Natural killer cell (primary cell): ENCODE data around the gene SPOCK2. TPM values are rescaled to one million over a fixed set of nuclear protein-coding genes. Genes with fewer than 3 reads are reported as not detected.

ENCODE experiments used
- ATAC-seq, 3 donors: fragments of 150-1000 bp in 2 of 3; fragments of 200-7000 bp in 1 of 3; cut with Tn5 transposase; 1 replicate in 1 of 3; 2 replicates in 2 of 3; pipeline ENCODE4 v1.10.0; 2021; ENCODE audit warnings: mild to moderate bottlenecking in 2 of 3, moderate library complexity in 2 of 3
- DNase-seq, 2 donors: peaks; one replicate each; pipeline versions ENCODE4 v3.0.0 to v3.0.0-alpha.2; 2013 to 2021; ENCODE audit warnings: mixed read lengths in 1 of 2
- H3K27ac ChIP-seq: one replicate; pipeline ENCODE4 v1.5.1; 2013; ENCODE audit warnings: mild to moderate bottlenecking, low read length
- H3K27me3 ChIP-seq: one replicate; pipeline ENCODE4 v1.6.1; 2013; ENCODE audit warnings: low read length; ENCODE audit not compliant: control insufficient read depth, insufficient read depth
- H3K36me3 ChIP-seq: one replicate; pipeline ENCODE4 v1.6.1; 2013; ENCODE audit warnings: low read length; ENCODE audit not compliant: control insufficient read depth, insufficient read depth
- H3K4me1 ChIP-seq: one replicate; pipeline ENCODE4 v1.6.1; 2013; ENCODE audit warnings: low read length; ENCODE audit not compliant: control insufficient read depth, insufficient read depth
- H3K4me3 ChIP-seq: one replicate; pipeline ENCODE4 v1.5.1; 2013; ENCODE audit warnings: low read length
- H3K9me3 ChIP-seq: one replicate; pipeline ENCODE4 v1.6.1; 2013; ENCODE audit warnings: low read length; ENCODE audit not compliant: control insufficient read depth, insufficient read depth
- H3K27ac Mint-ChIP-seq, 2 donors: one replicate each; pipeline ENCODE4 v1.8.0; 2022; ENCODE audit warnings: mild to moderate bottlenecking in 2 of 2, mixed read lengths in 2 of 2, moderate library complexity in 1 of 2
- H3K27me3 Mint-ChIP-seq, 2 donors: one replicate each; pipeline ENCODE4 v1.8.0; 2022; ENCODE audit warnings: low read depth in 2 of 2, mixed read lengths in 2 of 2
- H3K36me3 Mint-ChIP-seq: one replicate; pipeline ENCODE4 v1.8.0; 2022; ENCODE audit warnings: mixed read lengths
- H3K4me1 Mint-ChIP-seq, 2 donors: one replicate each; pipeline ENCODE4 v1.8.0; 2022; ENCODE audit warnings: mixed read lengths in 2 of 2
- H3K4me3 Mint-ChIP-seq: one replicate; pipeline ENCODE4 v1.8.0; 2022; ENCODE audit warnings: mild to moderate bottlenecking, moderate library complexity, mixed read lengths
- H3K9me3 Mint-ChIP-seq, 2 donors: one replicate each; pipeline ENCODE4 v1.8.0; 2022; ENCODE audit warnings: mixed read lengths in 2 of 2
- CTCF ChIP-seq: fragments of 200-600 bp; IDR thresholded peaks from one replicate; pipeline ENCODE4 v1.8.0; 2022; ENCODE audit warnings: antibody characterized with exemption
- WGBS: methylation state at CpG from one replicate; pipeline ENCODE4 v1.1.7; 2013; ENCODE audit warnings: missing lambda C conversion rate; ENCODE audit not compliant: insufficient coverage; 5-methylcytosine and 5-hydroxymethylcytosine counted together
- intact Hi-C: fragments of 100-400 bp; cut with micrococcal nuclease; formaldehyde crosslinking; loops from one replicate; pipeline ENCODE4 v1.14.2; 2022
- total RNA-seq, 4 donors: library from RNA; stranded (reverse); fragments of 120-200 nt in 1 of 4; gene quantifications; one replicate each; pipeline versions ENCODE4 v1.2.3 to v1.2.4, GENCODE V29; 2013 to 2022

SPOCK2 gene
- total RNA-seq, 3 donors from 2014 or later (not counting 1 experiment from before 2014, with no cell fraction given) = 258 to 329 (median 293) TPM

GRCh38 chr10:72082856-72083789, 5.2 kb downstream of the SPOCK2 start:
- no peak overlapping the region for H3K4me3 ChIP-seq
- DNase-seq (peak in 1 of 2 donors; percentile 27), ATAC-seq (no peak)
- H3K27ac Mint-ChIP-seq = peak overlapping the region; percentile 94 to 96
- no peaks in the 10 kb centered on the region for H3K9me3 ChIP-seq
- no peaks in the 10 kb centered on the region for H3K27me3 Mint-ChIP-seq
- H3K27ac ChIP-seq = peak overlapping the region; percentile 49
- no peaks in the 10 kb centered on the region for H3K9me3 Mint-ChIP-seq
- intact Hi-C loops = no loop called here
- peaks cover 3% of the 10 kb centered on the region for H3K36me3 ChIP-seq
- peaks cover 89% of the 10 kb centered on the region for H3K4me1 ChIP-seq
- H3K27me3 ChIP-seq = no peaks in the 10 kb centered on the region
- WGBS = 68% methylated on average over 5 of the region's 6 CpGs
- TF ChIP-seq CTCF = no peak
- peak overlapping the region; percentile 78 for H3K4me3 Mint-ChIP-seq
- H3K36me3 Mint-ChIP-seq = no peaks in the 10 kb centered on the region
- H3K4me1 Mint-ChIP-seq = peaks cover 69 to 79% of the 10 kb centered on the region in 2 donors

- Histone ChIP-seq H3K27me3 (no peaks in the 10 kb centered on the region), H3K27ac (no peak overlapping the region), H3K4me1 (peaks cover 94% of the 10 kb centered on the region), H3K4me3 (no peak overlapping the region), H3K36me3 (peaks cover 3% of the 10 kb centered on the region), H3K9me3 (no peaks in the 10 kb centered on the region)
- intact Hi-C loops = no loop called here
- no peak for TF ChIP-seq CTCF
- peak overlapping the region; percentile 74 to 96 for H3K27ac Mint-ChIP-seq
- no peak for DNase-seq
- WGBS = 93% methylated on average over 11 of the region's 14 CpGs
- peak overlapping the region; percentile 53 for H3K4me3 Mint-ChIP-seq
- peaks cover 74 to 84% of the 10 kb centered on the region in 2 donors for H3K4me1 Mint-ChIP-seq
- no peaks in the 10 kb centered on the region for H3K9me3 Mint-ChIP-seq
- no peak for ATAC-seq
- no peaks in the 10 kb centered on the region for H3K27me3 Mint-ChIP-seq
- no peaks in the 10 kb centered on the region for H3K36me3 Mint-ChIP-seq
Observed at GRCh38 chr10:72081772-72082590, 6.4 kb downstream of the SPOCK2 start.

GRCh38 chr10:72081210-72081609, 7.1 kb downstream of the SPOCK2 start:
- H3K36me3 ChIP-seq = peaks cover 3% of the 10 kb centered on the region
- H3K27me3 Mint-ChIP-seq = no peaks in the 10 kb centered on the region
- H3K4me3 ChIP-seq = no peak overlapping the region
- H3K27ac Mint-ChIP-seq = peak overlapping the region; percentile 74 to 76
- intact Hi-C loops = no loop called here
- ATAC-seq (no peak), DNase-seq (no peak)
- peaks cover 94% of the 10 kb centered on the region for H3K4me1 ChIP-seq
- 92% methylated on average over 8 of the region's 9 CpGs for WGBS
- H3K9me3 ChIP-seq = no peaks in the 10 kb centered on the region
- peak overlapping the region; percentile 53 for H3K4me3 Mint-ChIP-seq
- H3K4me1 Mint-ChIP-seq = peaks cover 73 to 82% of the 10 kb centered on the region in 2 donors
- no peaks in the 10 kb centered on the region for H3K27me3 ChIP-seq
- no peaks in the 10 kb centered on the region for H3K36me3 Mint-ChIP-seq
- H3K27ac ChIP-seq = no peak overlapping the region
- TF ChIP-seq CTCF = no peak
- H3K9me3 Mint-ChIP-seq = no peaks in the 10 kb centered on the region
